ENCODE data around the gene COQ10B.
"Not testable (repeated sequence)": the region's sequence is repeated elsewhere in the genome, so short reads cannot be mapped to it uniquely, and the experiment has no call there.

GRCh38 chr2:197432527-197432926 lies 20.8 kb upstream of the COQ10B start:
- not testable (repeated sequence) for TF ChIP-seq POLR2AphosphoS5, CTCF (IDR thresholded peaks at IDR 0.05)
